Measurements from ENCODE around the gene SMG6. TPM values are rescaled to one million over a fixed set of nuclear protein-coding genes. Genes with fewer than 3 reads are reported as not detected.

The SMG6 gene
- total and polyA plus RNA-seq, 2 donors (not counting 1 experiment from before 2014, with no cell fraction given): 10.6 to 35.5 TPM

- Mint-ChIP-seq H3K4me3 (peak overlapping the region; percentile 63), H3K4me1 (peaks cover 39% of the 10 kb centered on the region), H3K9me3 (ENCODE audit: insufficient read depth) (no peaks in the 10 kb centered on the region), H3K27ac (peak overlapping the region; percentile 73), H3K27me3 (no peaks in the 10 kb centered on the region)
- 36% methylated on average over 98 of the region's 98 CpGs for WGBS (ENCODE audit: insufficient coverage)
- intact Hi-C loops (cut with micrococcal nuclease): loop anchor here (1.0 to 10.0 kb wide), 3 partner anchors 29 to 224 kb away; no protein-coding TSS in a partner anchor
- H3K79me2 ChIP-seq (ENCODE audit: control insufficient read depth, insufficient read depth, low read length): no peaks in the 10 kb centered on the region
- POLR2A ChIA-PET: interaction anchor here (0.6 to 1.3 kb wide), 4 partner anchors 31 to 187 kb away, joined by 3 to 4 read pairs (median 4); no protein-coding TSS in a partner anchor
- CTCF ChIA-PET: interaction anchor here (0.5 to 8.1 kb wide), 32 partner anchors 9 to 687 kb away, joined by 3 to 330 read pairs (median 4); partner anchors contain the start of gene RTN4RL1
- peak; percentile 61 for TF ChIP-seq EZH2 (IDR thresholded peaks at IDR 0.05; ENCODE audit: borderline replicate concordance, insufficient read depth, low read depth, low read length, poor library complexity, severe bottlenecking)
- TF ChIP-seq CTCF (IDR thresholded peaks at IDR 0.05): no peak
- H4K20me1 ChIP-seq (ENCODE audit: control insufficient read depth, insufficient read depth, low read length, poor library complexity, severe bottlenecking): peaks cover 30% of the 10 kb centered on the region
- H3K4me2 ChIP-seq (replicated peaks; ENCODE audit: low read depth, low read length, poor library complexity, severe bottlenecking): peak overlapping the region; percentile 95
- H3K9ac ChIP-seq (ENCODE audit: low read length): no peak overlapping the region
- ATAC-seq (ENCODE audit: low read depth): no peak
- peak overlapping the region; percentile 5 for H2AFZ ChIP-seq (ENCODE audit: insufficient read depth, low read depth, low read length, poor library complexity, severe bottlenecking)
- H3K27me3 ChIP-seq (replicated peaks in 1 of 4; ENCODE audit: control extremely low read depth in 1 of 4, control insufficient read depth in 3 of 4, insufficient read depth in 4 of 4, low read length in 3 of 4): peaks cover 0 to 45% (median 8%) of the 10 kb centered on the region in 4 experiments
- DNase-seq: peak; percentile 79
- no peak overlapping the region for H3K27ac ChIP-seq (ENCODE audit: low read length in 2 of 2)
- H3K4me3 ChIP-seq (ENCODE audit: control extremely low read depth in 1 of 5, extremely low read depth in 1 of 5, insufficient read depth in 1 of 5, low read depth in 2 of 5, low read length in 4 of 5): peak overlapping the region in 1 of 5 experiments; percentile 47
- H3K36me3 ChIP-seq (replicated peaks in 1 of 2; ENCODE audit: control extremely low read depth in 1 of 2, control insufficient read depth in 1 of 2, extremely low read depth in 1 of 2, insufficient read depth in 2 of 2, low read length in 1 of 2): peaks cover 0 to 4% of the 10 kb centered on the region in 2 experiments
- H3K9me3 ChIP-seq (ENCODE audit: control extremely low read depth in 1 of 3, control insufficient read depth in 2 of 3, insufficient read depth in 1 of 3, low read length in 2 of 3): peaks cover 0 to 11% (median 0%) of the 10 kb centered on the region in 3 donors
- H3K4me1 ChIP-seq (ENCODE audit: control insufficient read depth in 2 of 2, insufficient read depth in 2 of 2, low read length in 2 of 2): peaks cover 52 to 57% of the 10 kb centered on the region in 2 donors
Observed at GRCh38 chr17:2057760-2058585, 245.6 kb downstream of the SMG6 start.

All from B cell (primary cell).